Neuron (in vitro differentiated cells): ENCODE data around the gene MRPL18.

ENCODE experiments used
- H2AFZ ChIP-seq: one replicate; pipeline ENCODE4 v1.6.1; 2013; ENCODE audit warnings: low read depth, mild to moderate bottlenecking, inconsistent platforms, low read length, moderate library complexity
- H3K27me3 ChIP-seq: one replicate; pipeline ENCODE4 v1.6.1; 2013; ENCODE audit warnings: low read length; ENCODE audit not compliant: insufficient read depth
- H3K36me3 ChIP-seq: one replicate; pipeline ENCODE4 v1.6.1; 2013; ENCODE audit warnings: low read length; ENCODE audit not compliant: insufficient read depth
- H3K4me1 ChIP-seq: one replicate; pipeline ENCODE4 v1.6.1; 2013; ENCODE audit warnings: low read length; ENCODE audit not compliant: insufficient read depth
- H3K4me3 ChIP-seq: 2 replicates; pipeline ENCODE4 v1.5.1; 2013; ENCODE audit warnings: mild to moderate bottlenecking, low read length, moderate library complexity
- H3K9me3 ChIP-seq: one replicate; pipeline ENCODE4 v1.6.1; 2013; ENCODE audit warnings: low read length

Gene MRPL18

GRCh38 chr6:159760602-159761057 lies 29.6 kb upstream of the MRPL18 start:
- H3K36me3 ChIP-seq, result peaks cover 47% of the 10 kb centered on the region
- peaks cover 24% of the 10 kb centered on the region for H3K4me1 ChIP-seq
- H2AFZ ChIP-seq, result no peak overlapping the region
- H3K9me3 ChIP-seq, result no peaks in the 10 kb centered on the region
- H3K4me3 ChIP-seq, result peak overlapping the region; percentile 79
- H3K27me3 ChIP-seq, result no peaks in the 10 kb centered on the region

GRCh38 chr6:159761129-159761872 lies 29.0 kb upstream of the MRPL18 start:
- H3K9me3 ChIP-seq, result no peaks in the 10 kb centered on the region
- peak overlapping the region; percentile 79 for H3K4me3 ChIP-seq
- H2AFZ ChIP-seq, result peak overlapping the region; percentile 89
- peaks cover 24% of the 10 kb centered on the region for H3K4me1 ChIP-seq
- H3K36me3 ChIP-seq, result peaks cover 47% of the 10 kb centered on the region
- H3K27me3 ChIP-seq, result no peaks in the 10 kb centered on the region

- Histone ChIP-seq H2AFZ (peak within 1 kb of the TSS; percentile 89), H3K36me3 (peaks cover 48% of the 10 kb centered on the region), H3K27me3 (no peaks in the 10 kb centered on the region), H3K9me3 (no peaks in the 10 kb centered on the region), H3K4me3 (peak within 1 kb of the TSS; percentile 79), H3K4me1 (peaks cover 24% of the 10 kb centered on the region)
Observed at GRCh38 chr6:159761873-159762680, 28.2 kb upstream of the MRPL18 start, which contains the start of gene ACAT2. ACAT2 (plus strand) TSS chr6:159762045; CDS start chr6:159762088, 43 bp downstream.

GRCh38 chr6:159762681-159763293 lies 27.5 kb upstream of the MRPL18 start:
- H3K4me1 ChIP-seq, result peaks cover 24% of the 10 kb centered on the region
- peak overlapping the region; percentile 56 for H3K4me3 ChIP-seq
- H2AFZ ChIP-seq, result peak overlapping the region; percentile 89
- no peaks in the 10 kb centered on the region for H3K9me3 ChIP-seq
- H3K27me3 ChIP-seq, result no peaks in the 10 kb centered on the region
- peaks cover 52% of the 10 kb centered on the region for H3K36me3 ChIP-seq

GRCh38 chr6:159766906-159767305 lies 23.4 kb upstream of the MRPL18 start:
- H3K36me3 ChIP-seq, result peaks cover 79% of the 10 kb centered on the region
- H2AFZ ChIP-seq, result no peak overlapping the region
- H3K9me3 ChIP-seq, result peaks cover 3% of the 10 kb centered on the region
- peaks cover 10% of the 10 kb centered on the region for H3K4me1 ChIP-seq
- H3K4me3 ChIP-seq, result no peak overlapping the region
- H3K27me3 ChIP-seq, result no peaks in the 10 kb centered on the region

GRCh38 chr6:159769470-159769869 lies 20.8 kb upstream of the MRPL18 start:
- no peaks in the 10 kb centered on the region for H3K27me3 ChIP-seq
- H3K36me3 ChIP-seq, result peaks cover 91% of the 10 kb centered on the region
- H3K9me3 ChIP-seq, result peaks cover 4% of the 10 kb centered on the region
- H3K4me3 ChIP-seq, result no peak overlapping the region
- no peaks in the 10 kb centered on the region for H3K4me1 ChIP-seq
- H2AFZ ChIP-seq, result no peak overlapping the region

GRCh38 chr6:159772196-159772595 lies 18.1 kb upstream of the MRPL18 start:
- Histone ChIP-seq H3K9me3 (peaks cover 4% of the 10 kb centered on the region), H3K36me3 (peaks cover 97% of the 10 kb centered on the region), H3K4me1 (no peaks in the 10 kb centered on the region), H3K27me3 (no peaks in the 10 kb centered on the region), H3K4me3 (no peak overlapping the region), H2AFZ (no peak overlapping the region)

GRCh38 chr6:159777240-159777904 lies 12.9 kb upstream of the MRPL18 start:
- no peak overlapping the region for H3K4me3 ChIP-seq
- H3K36me3 ChIP-seq, result peaks cover 99% of the 10 kb centered on the region
- no peaks in the 10 kb centered on the region for H3K27me3 ChIP-seq
- no peaks in the 10 kb centered on the region for H3K9me3 ChIP-seq
- H2AFZ ChIP-seq, result no peak overlapping the region
- no peaks in the 10 kb centered on the region for H3K4me1 ChIP-seq

- Histone ChIP-seq H3K9me3 (no peaks in the 10 kb centered on the region), H3K4me1 (peaks cover 2% of the 10 kb centered on the region), H3K36me3 (peaks cover 99% of the 10 kb centered on the region), H3K27me3 (no peaks in the 10 kb centered on the region), H2AFZ (no peak overlapping the region), H3K4me3 (no peak overlapping the region)
Observed at GRCh38 chr6:159778131-159778530, 12.1 kb upstream of the MRPL18 start.

- Histone ChIP-seq H3K4me1 (peaks cover 6% of the 10 kb centered on the region), H3K36me3 (peaks cover 100% of the 10 kb centered on the region), H3K4me3 (no peak overlapping the region), H3K9me3 (no peaks in the 10 kb centered on the region), H2AFZ (no peak overlapping the region), H3K27me3 (no peaks in the 10 kb centered on the region)
Observed at GRCh38 chr6:159778542-159779103, 11.6 kb upstream of the MRPL18 start.

- H3K4me3 ChIP-seq, result peak overlapping the region; percentile 66
Observed at GRCh38 chr6:159788276-159788675, 2.0 kb upstream of the MRPL18 start.

GRCh38 chr6:159788753-159789376 lies 1.4 kb upstream of the MRPL18 start:
- Histone ChIP-seq H3K9me3 (no peaks in the 10 kb centered on the region), H3K4me1 (peaks cover 29% of the 10 kb centered on the region), H3K4me3 (peak overlapping the region; percentile 66), H3K36me3 (peaks cover 60% of the 10 kb centered on the region), H3K27me3 (no peaks in the 10 kb centered on the region), H2AFZ (peak overlapping the region; percentile 39)

More at GRCh38 chr6:159788276-159788675, 2.0 kb upstream of the MRPL18 start:
- peaks cover 64% of the 10 kb centered on the region for H3K36me3 ChIP-seq
- no peaks in the 10 kb centered on the region for H3K9me3 ChIP-seq
- peaks cover 32% of the 10 kb centered on the region for H3K4me1 ChIP-seq
- H3K27me3 ChIP-seq, result no peaks in the 10 kb centered on the region
- H2AFZ ChIP-seq, result no peak overlapping the region
